GM18909 (cell line): ENCODE results near the gene C15orf40.

Source experiments
- ATAC-seq: cut with Tn5 transposase; IDR thresholded peaks from one replicate; pipeline ENCODE4 v1.9.1; 2021; ENCODE audit warnings: mild to moderate bottlenecking; ENCODE audit not compliant: unreplicated experiment, poor library complexity

C15orf40 gene

DNA sequence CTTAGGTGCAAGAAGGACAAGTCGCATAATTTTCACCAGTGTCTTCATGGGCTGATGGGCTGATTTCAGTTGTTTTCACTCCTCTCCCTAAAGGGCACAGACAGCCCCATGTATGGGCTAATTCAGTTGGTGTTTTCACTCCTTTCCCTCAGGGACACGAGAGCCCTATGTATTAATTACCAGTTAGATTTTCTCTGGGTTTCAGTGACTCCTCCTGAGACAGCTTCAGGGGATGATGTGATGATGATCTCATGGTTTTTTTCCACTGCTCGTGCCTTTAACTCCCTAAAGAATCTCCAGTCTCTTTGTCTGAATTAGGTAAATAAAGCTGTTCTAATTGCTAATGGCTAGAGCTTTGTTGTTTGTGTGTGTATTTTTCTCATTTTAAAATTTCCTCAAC, 15.5 kb downstream of the C15orf40 start:
- no peak for ATAC-seq

DNA sequence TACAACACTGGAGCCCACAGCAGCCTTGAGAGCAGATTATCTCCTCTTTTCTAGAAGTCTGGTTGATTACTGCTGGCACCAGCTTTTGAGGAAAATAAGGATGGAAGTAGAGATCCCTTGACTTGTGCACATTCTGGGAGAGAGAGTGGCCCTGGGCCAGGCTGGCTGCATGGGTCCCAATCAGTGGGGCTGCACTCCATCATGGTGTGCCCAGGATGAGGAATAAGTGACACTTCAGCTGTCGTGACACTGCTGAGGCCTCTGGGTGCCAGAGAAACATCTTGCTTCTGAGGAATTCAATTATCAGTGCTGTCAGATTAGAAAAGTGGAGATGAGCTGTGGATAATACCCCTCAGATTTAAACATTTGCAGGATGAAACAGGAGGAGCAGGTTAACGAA, 16.4 kb downstream of the C15orf40 start:
- ATAC-seq = no peak

DNA sequence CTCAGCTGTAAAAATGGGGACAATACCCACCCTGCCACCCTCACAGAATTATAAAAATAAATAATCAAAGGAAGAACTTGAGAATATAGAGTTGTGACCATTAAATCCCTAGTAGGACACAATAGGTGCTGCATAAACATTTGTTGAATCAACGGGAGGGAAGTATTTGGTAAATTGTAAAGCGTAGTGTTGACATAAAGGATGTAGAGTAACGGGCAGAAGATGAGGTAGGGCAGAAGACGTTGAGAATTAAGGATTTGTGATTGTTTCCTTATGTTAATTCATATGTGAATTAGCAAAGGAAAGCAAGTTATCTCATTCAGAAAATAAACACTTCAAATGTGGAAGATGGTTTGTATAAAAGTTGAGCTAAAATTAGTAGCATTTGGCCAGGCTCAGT, 18.3 kb downstream of the C15orf40 start:
- ATAC-seq = no peak

DNA sequence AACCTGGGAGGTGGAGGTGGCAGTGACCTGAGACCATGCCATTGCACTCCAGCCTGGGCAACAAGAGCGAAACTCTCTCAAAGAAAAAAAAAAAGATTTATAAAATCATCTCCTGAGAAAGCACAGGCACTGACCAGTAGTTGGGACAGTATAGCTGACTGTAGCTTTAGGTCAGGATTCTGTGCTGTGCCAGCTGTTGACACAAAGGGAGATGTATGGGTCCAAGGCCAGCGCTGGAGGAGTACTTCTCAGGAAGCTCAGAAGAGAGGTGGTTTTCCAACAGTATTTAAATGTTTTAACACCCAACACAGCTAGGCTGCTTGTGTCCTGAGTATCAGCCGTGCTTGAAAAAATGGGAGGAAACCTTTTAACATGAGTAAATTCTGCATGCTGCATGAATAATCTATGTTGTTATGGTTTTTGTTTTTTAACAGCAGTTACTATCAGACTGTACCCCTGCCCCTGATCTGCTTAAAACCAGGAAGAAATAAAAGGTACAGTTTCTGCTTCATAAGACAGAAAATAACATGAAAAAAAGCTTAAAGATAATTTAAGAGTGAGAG, 18.9 kb downstream of the C15orf40 start:
- ATAC-seq = no peak

DNA sequence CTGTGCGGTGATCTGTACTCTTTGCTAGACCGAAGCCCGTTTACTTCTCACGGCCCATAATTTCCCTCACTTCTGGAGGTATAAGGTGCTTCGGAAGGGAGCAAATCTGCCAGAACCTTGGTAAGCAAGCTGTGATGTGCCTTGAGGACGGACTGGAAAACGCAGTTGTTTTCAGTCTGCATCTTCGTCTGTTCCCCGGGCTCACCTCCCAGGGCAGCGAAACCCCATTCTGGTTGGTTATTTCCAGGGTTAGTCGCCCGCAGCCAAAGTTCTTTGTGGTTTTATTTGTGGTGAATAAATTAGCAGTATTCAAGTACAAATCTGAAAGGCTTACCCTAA, 25.0 kb downstream of the C15orf40 start:
- ATAC-seq = peak; percentile 35

DNA sequence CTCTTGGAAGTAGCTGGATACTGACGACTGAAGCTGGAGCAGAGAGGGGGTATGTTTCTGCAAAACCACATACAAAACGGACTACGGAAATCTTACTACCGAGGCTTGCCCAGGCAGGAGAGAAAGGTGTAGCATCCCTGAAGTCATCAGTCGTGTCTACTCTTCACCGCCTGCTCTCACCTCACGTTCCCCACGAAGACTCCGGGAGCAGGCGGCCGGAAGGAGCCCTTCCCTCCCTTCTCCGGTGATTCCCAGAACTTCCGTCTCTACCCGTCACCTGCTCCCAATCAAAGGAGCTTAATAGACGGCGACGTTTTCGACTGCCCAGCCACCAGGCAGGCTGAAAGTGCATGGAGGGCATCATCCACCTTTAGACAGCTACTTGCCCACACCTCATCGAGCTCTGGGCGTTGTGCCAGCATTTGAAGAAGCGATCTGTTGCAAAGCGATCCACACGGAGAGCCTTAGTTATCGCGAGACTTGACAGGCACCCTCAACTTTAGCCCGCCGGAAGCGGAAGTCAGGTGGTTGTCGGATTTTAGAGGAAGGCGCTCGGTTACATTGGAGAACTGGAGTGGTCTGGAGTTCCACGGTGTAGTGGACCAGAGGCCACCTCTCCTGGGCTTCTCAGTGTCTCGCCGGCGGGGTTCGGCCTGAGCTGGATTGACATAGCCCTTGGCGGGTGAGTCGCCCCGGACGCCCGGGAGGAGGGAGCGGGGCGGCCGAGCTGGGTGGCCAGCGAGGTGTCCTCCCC, 25.6 kb downstream of the C15orf40 start, which contains the start of gene RAMAC:
Gene RAMAC (plus strand): TSS at position 523 of the 754 bp plus-strand sequence. CDS start 2,809 bp downstream, outside the sequence.
- ATAC-seq = peak; percentile 95

DNA sequence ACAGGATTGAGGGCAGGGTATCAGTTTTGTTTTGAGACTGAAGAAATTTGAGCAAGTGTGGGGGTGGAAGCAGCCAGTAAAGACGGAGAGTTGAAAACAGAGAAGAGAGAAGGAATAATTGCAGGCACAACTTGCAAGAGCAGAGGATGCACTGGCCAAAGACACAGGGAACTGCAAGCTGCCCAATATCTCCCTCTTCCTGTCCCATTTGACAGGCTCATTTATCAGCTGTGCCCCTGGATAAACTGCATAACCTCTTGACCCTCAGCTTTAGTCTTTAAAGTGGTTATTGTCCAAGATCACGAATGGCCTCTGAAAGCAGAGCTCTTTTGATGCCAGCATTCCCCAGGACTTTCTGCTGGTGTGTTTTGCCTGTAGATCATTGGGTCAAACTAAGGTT, 30.5 kb downstream of the C15orf40 start:
- no peak for ATAC-seq

DNA sequence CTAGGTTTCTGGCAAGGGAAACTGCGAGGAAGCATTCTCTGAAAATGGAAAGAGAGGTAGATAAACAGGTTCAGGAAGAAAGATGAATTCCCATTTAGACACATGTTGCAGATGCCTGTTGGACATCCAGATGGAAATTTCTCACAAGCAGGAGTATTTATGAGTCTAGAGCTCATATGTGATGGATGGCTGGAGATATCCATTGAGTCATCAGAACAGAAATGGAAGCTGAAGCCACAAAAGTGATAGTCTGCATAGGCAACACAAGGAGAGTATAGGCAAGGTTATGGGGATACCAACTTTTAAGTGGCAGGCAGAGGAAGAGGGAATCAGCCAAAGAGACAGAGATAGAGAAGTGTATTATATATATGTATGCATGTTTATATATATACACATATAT, 31.7 kb downstream of the C15orf40 start:
- no peak for ATAC-seq

DNA sequence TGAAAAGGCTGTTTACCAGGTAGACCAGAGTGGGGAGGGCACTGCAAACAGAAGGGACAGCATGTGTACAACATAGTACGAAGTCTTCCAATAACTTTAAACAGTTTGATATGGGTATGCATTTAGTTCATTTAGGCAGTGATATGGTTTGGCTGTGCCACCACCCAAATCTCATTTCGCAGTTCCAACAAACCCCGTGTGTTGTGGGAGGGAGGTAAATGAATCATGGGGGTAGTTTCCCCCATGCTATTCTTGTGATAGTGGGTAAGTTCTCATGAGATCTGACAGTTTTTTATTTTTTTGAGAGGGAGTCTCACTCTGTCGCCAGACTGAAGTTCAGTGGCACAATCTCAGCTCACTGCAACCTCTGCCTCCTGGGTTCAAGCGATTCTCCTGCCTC, 33.0 kb downstream of the C15orf40 start:
- no peak for ATAC-seq

DNA sequence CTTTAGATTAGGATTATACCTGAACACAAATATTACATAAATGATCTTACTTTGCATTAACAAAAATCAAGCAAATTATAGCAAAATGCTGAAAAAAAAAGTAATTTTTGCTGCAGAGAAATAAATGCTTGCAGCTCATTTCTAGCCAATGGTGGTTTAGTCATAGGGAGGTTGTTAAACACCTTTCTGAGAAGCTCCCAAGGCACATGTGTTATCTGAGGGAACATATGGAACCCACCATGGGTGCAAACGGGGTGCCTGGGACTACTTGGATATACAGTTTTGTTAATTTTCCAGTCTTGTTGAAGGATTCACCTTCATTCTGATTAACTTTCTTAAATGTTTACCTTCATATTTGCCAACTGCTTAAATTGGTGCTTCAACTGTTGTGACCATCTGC, 34.4 kb downstream of the C15orf40 start:
- no peak for ATAC-seq

DNA sequence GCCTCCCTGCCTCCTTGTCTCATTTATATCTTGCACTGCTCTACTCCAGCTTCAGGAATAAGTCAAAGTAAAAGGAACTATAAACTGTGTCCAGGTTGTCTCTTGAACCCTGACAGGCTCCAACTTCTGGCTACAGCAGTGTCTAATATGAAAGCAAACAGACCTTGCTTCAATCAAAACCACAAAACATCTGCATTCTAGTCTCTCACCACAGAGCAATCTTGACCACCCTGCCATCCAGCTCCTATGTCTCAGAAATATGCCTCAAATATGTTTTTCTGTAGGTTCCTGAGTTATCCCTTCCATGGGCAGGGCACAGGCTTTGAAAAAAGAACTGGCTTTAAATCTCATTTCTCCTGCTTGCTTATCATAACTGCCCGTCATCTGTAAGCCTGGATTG, 38.4 kb downstream of the C15orf40 start:
- ATAC-seq = no peak

DNA sequence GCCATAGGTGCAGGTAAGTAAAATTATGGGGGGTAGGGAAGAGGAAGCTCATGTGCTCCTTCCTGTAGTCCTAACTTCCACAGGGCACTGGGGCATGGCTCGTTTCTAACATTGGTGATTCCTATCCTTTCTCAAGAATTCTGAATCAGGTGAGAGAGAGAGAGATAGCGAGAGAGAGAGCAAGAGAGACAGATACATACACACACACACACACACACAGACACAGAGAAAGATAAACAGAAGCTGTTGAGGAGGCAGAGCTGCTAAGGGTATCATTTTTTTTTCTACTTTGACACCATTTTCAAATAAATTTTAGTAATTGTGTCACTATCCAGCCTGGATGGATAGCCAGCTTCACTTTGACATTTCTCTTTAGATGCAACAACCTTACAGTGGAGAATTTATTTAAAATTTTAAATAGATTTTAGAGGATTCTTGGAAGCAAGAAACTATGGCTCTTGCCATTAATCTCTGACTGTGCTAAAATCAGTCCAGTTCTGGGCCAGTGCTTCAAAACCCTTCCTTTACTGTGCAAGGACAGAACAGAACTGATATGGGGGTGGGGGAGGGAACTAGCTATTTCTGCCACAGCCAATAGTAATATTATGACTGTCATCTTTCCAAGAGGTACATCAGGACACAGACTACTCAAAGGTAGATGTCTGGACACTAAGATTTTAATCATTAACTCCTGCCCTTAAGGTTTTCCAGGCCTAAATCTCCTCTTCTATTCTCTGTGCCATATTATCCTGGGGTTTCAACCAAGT, 40.0 kb downstream of the C15orf40 start:
- no peak for ATAC-seq

DNA sequence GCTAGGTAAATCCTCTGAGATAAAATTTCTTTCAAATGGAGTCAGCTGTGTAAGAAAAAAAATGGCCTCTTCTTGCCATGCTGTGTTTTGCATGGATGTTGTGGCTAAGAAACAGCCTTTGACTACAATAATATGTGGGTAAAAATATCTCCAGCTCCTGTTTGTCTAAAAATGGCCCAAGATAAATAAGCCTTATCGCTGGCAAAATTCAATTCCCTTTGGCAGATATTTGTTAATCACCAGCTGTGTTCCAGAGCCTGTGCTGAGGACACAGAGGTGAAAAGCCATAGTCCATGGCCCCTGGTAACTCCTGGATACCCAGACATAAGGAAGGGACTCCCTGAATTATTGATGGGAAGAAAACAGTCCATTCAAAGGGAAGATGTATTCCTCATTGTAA, 40.7 kb downstream of the C15orf40 start:
- no peak for ATAC-seq

DNA sequence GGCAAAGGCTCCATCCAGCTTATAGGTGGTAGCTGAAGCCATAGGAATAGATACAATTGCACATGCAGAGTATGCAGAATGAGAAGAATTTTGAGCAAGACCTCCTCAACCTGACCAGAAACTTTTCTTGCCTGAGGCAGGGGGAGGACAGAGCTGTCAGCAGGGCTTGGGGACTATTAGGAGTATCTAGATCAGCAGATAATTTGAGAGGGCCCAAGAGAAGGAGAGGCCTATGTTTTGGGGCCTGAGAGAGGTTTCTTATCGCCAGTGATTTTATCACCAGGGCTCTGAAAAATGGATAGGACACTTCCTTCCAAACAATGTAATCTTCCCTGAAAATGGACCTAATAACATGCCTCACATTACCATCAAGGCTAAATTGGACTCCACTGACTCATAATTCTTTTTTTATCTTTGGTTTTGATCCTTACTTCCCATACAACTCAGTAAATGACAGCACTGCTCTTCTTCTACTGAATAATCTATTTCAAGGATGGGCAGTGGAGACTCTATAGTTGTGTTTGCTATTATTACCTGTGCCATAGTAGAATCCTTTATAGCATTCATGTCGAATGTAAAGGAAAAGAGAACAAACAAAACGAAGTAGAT, 41.3 kb downstream of the C15orf40 start:
- ATAC-seq = no peak

DNA sequence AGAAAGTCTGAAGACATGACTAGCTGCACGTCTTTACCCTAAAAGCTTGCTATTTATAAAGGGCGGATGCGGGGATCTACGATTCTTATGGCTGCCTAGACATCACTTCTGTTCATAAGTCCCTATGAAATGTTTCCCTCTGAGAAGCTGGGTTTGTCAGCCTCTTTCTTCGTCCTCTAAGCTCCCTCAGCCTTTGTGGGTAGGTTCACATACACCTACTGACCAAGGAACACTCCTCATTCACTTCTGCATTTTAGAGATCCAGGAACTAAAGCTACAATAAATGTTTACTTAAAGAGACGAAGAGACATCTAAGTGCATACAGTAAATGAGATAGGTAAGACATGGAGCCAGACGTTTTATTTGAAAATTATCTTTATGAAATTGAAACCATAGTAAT, 42.1 kb downstream of the C15orf40 start:
- no peak for ATAC-seq

DNA sequence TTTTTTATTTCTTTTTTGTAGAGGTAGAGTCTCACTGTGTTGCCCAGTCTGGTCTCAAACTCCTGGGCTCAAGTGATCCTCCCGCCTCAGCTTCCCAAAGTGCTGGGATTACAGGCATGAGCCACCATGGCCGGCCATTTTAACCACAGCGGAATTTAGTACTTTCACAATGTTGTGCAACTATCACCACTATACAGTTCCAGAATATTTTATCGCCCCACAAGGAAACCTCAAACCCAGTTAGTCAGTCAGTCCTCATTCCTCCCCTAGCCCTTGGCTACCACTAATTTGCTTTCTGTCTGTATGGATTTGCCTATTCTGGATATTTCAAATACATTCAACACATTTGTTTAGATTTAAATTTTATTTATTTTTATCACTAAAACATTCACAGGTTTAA, 43.4 kb downstream of the C15orf40 start:
- no peak for ATAC-seq

DNA sequence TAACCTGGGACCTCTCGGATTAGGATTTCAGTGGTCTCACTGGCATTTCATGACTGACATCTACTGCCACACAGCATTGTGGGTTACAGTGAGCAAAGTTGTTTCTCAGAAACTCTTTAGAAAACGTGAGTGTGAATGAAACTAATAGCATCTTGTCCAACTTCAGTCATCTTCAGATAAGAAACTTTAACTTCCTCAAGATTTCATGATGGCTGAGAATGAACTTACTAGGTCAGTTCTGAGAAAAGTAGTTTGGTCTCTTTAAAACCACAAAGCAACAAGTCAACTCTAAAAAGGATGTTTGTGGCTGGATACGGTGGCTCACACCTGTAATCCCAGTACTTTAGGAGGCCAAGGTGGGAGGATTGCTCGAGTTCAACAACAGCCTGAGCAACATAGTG, 44.8 kb downstream of the C15orf40 start:
- ATAC-seq = peak; percentile 93

DNA sequence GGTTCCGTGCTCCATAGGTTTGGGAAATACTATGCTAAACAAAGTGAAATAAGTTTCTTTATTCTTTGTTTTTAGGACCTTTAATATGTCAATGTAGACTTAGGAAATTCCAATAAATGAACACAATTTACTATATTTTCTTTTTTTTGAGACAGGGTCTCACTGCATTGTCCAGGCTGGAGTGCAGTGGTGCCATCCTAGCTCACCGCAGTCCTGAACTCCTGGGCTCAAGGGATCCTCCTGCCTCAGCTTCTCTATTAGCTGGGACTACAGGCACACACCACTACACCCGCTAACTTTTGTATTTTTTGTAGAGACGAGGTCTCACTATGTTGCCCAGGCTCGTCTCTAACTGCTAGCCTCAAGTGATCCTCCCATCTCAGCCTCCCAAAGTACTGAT, 46.5 kb downstream of the C15orf40 start:
- no peak for ATAC-seq

DNA sequence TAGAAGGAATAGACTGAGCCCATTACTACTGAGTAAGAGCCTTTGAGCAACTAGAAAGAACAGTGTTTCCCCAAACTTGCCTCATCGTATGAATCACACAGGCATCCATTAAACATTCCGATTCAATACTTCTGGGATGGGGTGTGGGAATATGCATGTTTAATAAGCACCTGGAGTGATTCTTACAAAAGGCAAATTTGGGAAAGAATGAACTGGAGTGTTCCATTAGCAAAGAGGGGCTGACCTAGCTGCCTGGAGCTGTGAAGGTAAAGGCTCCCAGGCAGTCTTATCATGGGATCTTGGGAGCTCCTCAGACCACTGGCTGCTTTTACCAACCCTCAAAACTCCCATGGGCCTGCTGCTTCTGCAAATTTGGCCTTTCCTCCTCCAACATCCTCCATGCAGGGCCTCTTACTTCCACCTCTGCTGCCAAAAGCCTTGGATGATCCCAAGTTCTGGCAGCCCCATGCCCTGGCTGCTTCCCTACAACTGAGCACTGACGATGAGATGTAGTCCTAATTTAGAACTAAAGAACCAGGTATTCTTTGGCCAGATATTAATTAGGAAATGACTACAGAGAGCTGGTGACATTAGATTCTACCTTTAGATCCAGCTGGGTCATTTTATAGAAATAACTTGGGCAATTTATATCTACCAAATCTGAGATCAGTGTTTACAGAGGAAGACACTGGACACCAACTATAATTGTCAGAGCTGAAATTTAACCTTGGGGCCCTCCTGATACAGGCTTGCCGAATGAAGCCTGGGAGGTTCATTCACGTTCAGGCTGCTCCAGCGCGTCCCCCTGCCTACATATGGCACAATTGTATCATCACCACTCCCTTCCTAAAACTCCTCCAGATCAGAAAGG, 47.7 kb downstream of the C15orf40 start:
- ATAC-seq = no peak

DNA sequence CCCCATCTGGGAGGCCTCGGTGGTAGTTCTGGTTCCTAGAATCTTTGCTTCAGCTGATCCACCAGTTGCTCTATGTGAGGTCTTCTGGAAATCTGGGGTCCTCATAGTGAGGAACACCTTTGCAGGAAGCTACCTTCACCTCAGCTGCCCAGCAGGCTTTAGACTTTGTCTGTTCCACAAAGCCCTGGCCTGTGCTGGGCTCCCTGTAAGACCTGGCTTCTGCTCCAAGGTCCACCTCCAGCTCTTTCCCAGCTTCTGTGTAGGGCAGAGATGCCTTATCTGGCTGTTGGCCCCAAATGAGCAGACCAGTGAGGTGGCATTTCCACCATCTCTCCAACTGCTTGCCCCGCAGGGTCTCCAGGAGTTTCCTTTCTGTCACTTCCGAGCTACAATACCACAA, 50.7 kb downstream of the C15orf40 start:
- ATAC-seq = no peak
